Adrenal gland (tissue), 19 donors: ENCODE data around the gene FAM72B. TPM values are rescaled to one million over a fixed set of nuclear protein-coding genes. Genes with fewer than 3 reads are reported as not detected.
"Not testable (repeated sequence)": the region's sequence is repeated elsewhere in the genome, so short reads cannot be mapped to it uniquely, and the experiment has no call there.

Experiments used
- DNase-seq, 7 donors: peaks; one replicate each; pipeline ENCODE4 v3.0.0-alpha.2; 2019 to 2020
- H3K27ac ChIP-seq, 5 donors: fragments of 200-600 bp; sonication (generic) in 4 of 5; 1 replicate in 3 of 5; 2 replicates in 2 of 5; pipeline versions ENCODE4 v1.5.1 to v1.8.0; 2016 to 2020; ENCODE audit warnings: mild to moderate bottlenecking in 1 of 5
- H3K27me3 ChIP-seq: fragments of 200-600 bp; 2 replicates; pipeline ENCODE4 v1.8.0; 2021
- H3K36me3 ChIP-seq, 2 donors: fragments of 200-600 bp; replicated peaks in 1 of 2; 1 replicate in 1 of 2; 2 replicates in 1 of 2; pipeline versions ENCODE4 v1.5.1 to v1.8.0; 2018 to 2022
- H3K4me1 ChIP-seq, 2 donors: fragments of 200-600 bp; replicated peaks in 1 of 2; 1 replicate in 1 of 2; 2 replicates in 1 of 2; pipeline versions ENCODE4 v1.5.1 to v1.8.0; 2018 to 2021
- H3K4me3 ChIP-seq, 4 donors: fragments of 200-600 bp; sonication (generic) in 3 of 4; one replicate each; pipeline ENCODE4 v1.5.1; 2016 to 2018
- H3K9me3 ChIP-seq, 3 donors: fragments of 200-600 bp; sonication (generic) in 1 of 3; replicated peaks in 1 of 3; 1 replicate in 2 of 3; 2 replicates in 1 of 3; pipeline versions ENCODE4 v1.5.1 to v1.8.0; 2016 to 2021
- POLR2A ChIP-seq, 2 donors: fragments of 450-650 bp; IDR thresholded peaks; one replicate each; pipeline ENCODE4 v1.6.1; 2017; ENCODE audit warnings: antibody characterized with exemption in 2 of 2, mild to moderate bottlenecking in 2 of 2, moderate library complexity in 1 of 2
- WGBS, 4 donors: extraction: QIAGEN DNeasy Blood & Tissue Kit in 2 of 4; methylation state at CpG; one replicate each; pipeline versions ENCODE4 v1.1.5 to v1.1.7; 2013 to 2017; 5-methylcytosine and 5-hydroxymethylcytosine counted together
- intact Hi-C, 2 donors: fragments of 100-400 bp; cut with DNase I; formaldehyde crosslinking; loops; one replicate each; pipeline versions ENCODE4 v1.14.1 to v1.15.0; 2022 to 2023
- long read RNA-seq, 10 donors: library from polyadenylated mRNA in 3 of 10; unstranded in 2 of 10; stranded (forward) in 1 of 10; transcript quantifications; one replicate each; pipeline ENCODE4 v2.0.0 and lab custom pipeline, GENCODE V29; 2021 to 2026
- polyA plus RNA-seq, 3 donors: library from polyadenylated mRNA; stranded (reverse); fragments of 200-250 nt in 2 of 3; fragments of 350-450 nt in 1 of 3; fragmentation: Illumina TruSeq in 1 of 3; extraction: RNeasy Lipid Tissue Mini Kit (QIAGEN cat#74804) in 1 of 3; gene quantifications; one replicate each; pipeline ENCODE4 v1.2.3, GENCODE V29; 2013 to 2014
- total RNA-seq, 9 donors: library from RNA; depleted of rRNA in 4 of 9; stranded (reverse); fragments of >200 nt in 4 of 9; fragments of 120-200 nt in 1 of 9; fragmentation: NEBNext Ultra II Directional in 1 of 9; extraction: Animal tissue kit (Norgen Biotek cat#: 25700) in 1 of 9; gene quantifications; one replicate each; pipeline versions ENCODE4 v1.1.0 to v1.2.4, GENCODE V29; 2013 to 2023
- donor health status: healthy with polysubstance abuse.
- donor health status: Bipolar disorder and iron deficiency.
- donor health status: DM: yes; HTN: yes; CAD: no.
- donor health status: DM: no; HTN: no; CAD: no.
- donor health status: DM: no; HTN: no; CAD: no.
- donor health status: DM: yes; HTN: yes; CAD: no.

Gene FAM72B
- 1 to 10 TPM in 8 of 9 donors, under 1 TPM in 1; 0.87 to 5.4 (median 1.8) TPM for total RNA-seq
- 1 to 10 TPM in 1 of 3 donors, under 1 TPM in 2; 0.88 to 1.4 (median 0.94) TPM for polyA plus RNA-seq
- long read RNA-seq, donor 1, partial matches to known transcripts, result 0 of 2 reads
- long read RNA-seq, donor 1, other reads (novel, unspliced or antisense), result 0 of 2 reads
- long read RNA-seq, donor 2, partial matches to known transcripts, result 0 of 4 reads
- long read RNA-seq, donor 2, other reads (novel, unspliced or antisense), result 0 of 4 reads
- long read RNA-seq, donor 3, partial matches to known transcripts, result 0 of 2 reads
- long read RNA-seq, donor 3, other reads (novel, unspliced or antisense), result 0 of 2 reads
- long read RNA-seq, donor 4, result 0 reads
- long read RNA-seq, donor 5, partial matches to known transcripts, result 0 of 4 reads
- long read RNA-seq, donor 5, other reads (novel, unspliced or antisense), result 1 of 4 reads
- long read RNA-seq, donor 6, partial matches to known transcripts, result 0 of 2 reads
- long read RNA-seq, donor 6, other reads (novel, unspliced or antisense), result 2 of 2 reads
- long read RNA-seq, donor 7, partial matches to known transcripts, result 0 of 1 reads
- long read RNA-seq, donor 7, other reads (novel, unspliced or antisense), result 0 of 1 reads
- long read RNA-seq, donor 8, partial matches to known transcripts, result 0 of 4 reads
- long read RNA-seq, donor 8, other reads (novel, unspliced or antisense), result 0 of 4 reads
- long read RNA-seq, donor 9, partial matches to known transcripts, result 0 of 1 reads
- long read RNA-seq, donor 9, other reads (novel, unspliced or antisense), result 0 of 1 reads
- long read RNA-seq, donor 10, partial matches to known transcripts, result 0 of 1 reads
- long read RNA-seq, donor 10, other reads (novel, unspliced or antisense), result 0 of 1 reads

- H3K9me3 ChIP-seq, H3K36me3 ChIP-seq, intact Hi-C loops, H3K4me1 ChIP-seq, H3K27me3 ChIP-seq: not testable (repeated sequence)
- peak; percentile 94 to 99 (median 98) for DNase-seq
- WGBS, 4 donors, result 0 to 2% (median 0%) methylated on average over 18 to 34 of the region's 54 CpGs
- peak; percentile 71 to 82 for TF ChIP-seq POLR2A (IDR thresholded peaks at IDR 0.05)
- Histone ChIP-seq H3K27ac (peak within 1 kb of the TSS in 3 of 5 donors; percentile 2 to 92 (median 65)), H3K4me3 (peak within 1 kb of the TSS in 1 of 4 donors; percentile 61)
Observed at GRCh38 chr1:121184290-121185127, at the start of gene FAM72B, which contains the start of gene SRGAP2C. Gene FAM72B, minus strand, starts transcription at chr1:121184340. Its CDS starts 851 bp downstream, at chr1:121183489. Gene SRGAP2C, plus strand, starts transcription at chr1:121184975. Its CDS starts 2,472 bp downstream, at chr1:121187447.

- intact Hi-C loops, H3K27me3 ChIP-seq, H3K27ac ChIP-seq, H3K36me3 ChIP-seq, H3K4me1 ChIP-seq, H3K4me3 ChIP-seq, DNase-seq, H3K9me3 ChIP-seq: not testable (repeated sequence)
- WGBS, 4 donors, result 61 to 83% (median 79%) methylated on average over 1 to 2 of the region's 4 CpGs
Observed at GRCh38 chr1:121232445-121233125, 48.4 kb upstream of the FAM72B start.

- H3K9me3 ChIP-seq, result not testable (repeated sequence)
Observed at GRCh38 chr1:121230636-121231035, 46.5 kb upstream of the FAM72B start.

GRCh38 chr1:121227544-121228330, 43.6 kb upstream of the FAM72B start:
- H3K27me3 ChIP-seq, H3K4me1 ChIP-seq, intact Hi-C loops, H3K27ac ChIP-seq, H3K9me3 ChIP-seq, H3K36me3 ChIP-seq, H3K4me3 ChIP-seq: not testable (repeated sequence)
- DNase-seq, result peak in 3 of 7 donors; percentile 3 to 51 (median 6)
- 43 to 73% methylated on average over 1 to 3 of the region's 9 CpGs; no CpG with 5 or more reads in 2 of the 4 donors for WGBS, 4 donors

More at GRCh38 chr1:121230636-121231035, 46.5 kb upstream of the FAM72B start:
- H3K4me3 ChIP-seq, DNase-seq, H3K36me3 ChIP-seq, H3K4me1 ChIP-seq, intact Hi-C loops, H3K27me3 ChIP-seq, H3K27ac ChIP-seq: not testable (repeated sequence)
- WGBS, 4 donors, result 42 to 66% (median 53%) methylated on average over 1 of the region's 4 CpGs

GRCh38 chr1:121226925-121227324, 42.8 kb upstream of the FAM72B start:
- intact Hi-C loops, H3K36me3 ChIP-seq, H3K9me3 ChIP-seq: not testable (repeated sequence)

GRCh38 chr1:121226295-121226904, 42.3 kb upstream of the FAM72B start:
- H3K9me3 ChIP-seq, H3K27me3 ChIP-seq, H3K27ac ChIP-seq, H3K36me3 ChIP-seq, intact Hi-C loops, DNase-seq, H3K4me1 ChIP-seq, H3K4me3 ChIP-seq: not testable (repeated sequence)
- 94 to 100% (median 98%) methylated on average over 1 to 2 of the region's 4 CpGs for WGBS, 4 donors

More at GRCh38 chr1:121226925-121227324, 42.8 kb upstream of the FAM72B start:
- not testable (repeated sequence) for H3K4me3 ChIP-seq, H3K27ac ChIP-seq, DNase-seq, H3K27me3 ChIP-seq, H3K4me1 ChIP-seq
- WGBS, 4 donors, result 33 to 50% (median 43%) methylated on average over 1 of the region's 2 CpGs

GRCh38 chr1:121224714-121225113, 40.6 kb upstream of the FAM72B start:
- H3K9me3 ChIP-seq, intact Hi-C loops, H3K27ac ChIP-seq, H3K4me1 ChIP-seq, H3K4me3 ChIP-seq, H3K27me3 ChIP-seq, DNase-seq, H3K36me3 ChIP-seq: not testable (repeated sequence)
- WGBS, 4 donors, result 47 to 70% (median 60%) methylated on average over 3 of the region's 4 CpGs; no CpG with 5 or more reads in 1 of the 4 donors

GRCh38 chr1:121221770-121222169, 37.6 kb upstream of the FAM72B start:
- H3K27ac ChIP-seq, H3K9me3 ChIP-seq, intact Hi-C loops, H3K36me3 ChIP-seq, H3K4me1 ChIP-seq, H3K4me3 ChIP-seq, H3K27me3 ChIP-seq, DNase-seq: not testable (repeated sequence)
- WGBS, 4 donors, result 83 to 92% (median 91%) methylated on average over 1 of the region's 1 CpG

- H3K4me3 ChIP-seq, H3K9me3 ChIP-seq, DNase-seq, H3K4me1 ChIP-seq, H3K27me3 ChIP-seq, H3K36me3 ChIP-seq, H3K27ac ChIP-seq, intact Hi-C loops: not testable (repeated sequence)
- WGBS, 4 donors, result 100% methylated on average over 1 of the region's 1 CpG; no CpG with 5 or more reads in 3 of the 4 donors
Observed at GRCh38 chr1:121216676-121217075, 32.5 kb upstream of the FAM72B start.
